CD14-positive monocyte (primary cell): ENCODE results near the gene DHX29. TPM values are rescaled to one million over a fixed set of nuclear protein-coding genes. Genes with fewer than 3 reads are reported as not detected.

ENCODE experiments used
- DNase-seq, 3 donors: peaks; one replicate each; pipeline ENCODE4 v3.0.0-alpha.2; 2011 to 2022
- H2AFZ ChIP-seq: 2 replicates; pipeline ENCODE4 v1.6.0; 2012; ENCODE audit warnings: mild to moderate bottlenecking, low read depth, low read length, inconsistent platforms; ENCODE audit not compliant: insufficient read depth, poor library complexity, severe bottlenecking
- H3K27ac ChIP-seq, 2 donors: 1 replicate in 1 of 2; 2 replicates in 1 of 2; pipeline ENCODE4 v1.5.1; 2012 to 2013; ENCODE audit warnings: low read length in 2 of 2, control low read depth in 1 of 2, inconsistent platforms in 1 of 2, low read depth in 1 of 2, mild to moderate bottlenecking in 1 of 2
- H3K27me3 ChIP-seq, 2 donors: one replicate each; pipeline versions ENCODE4 v1.6.0 to v1.6.1; 2011 to 2013; ENCODE audit warnings: low read length in 2 of 2; ENCODE audit not compliant: control insufficient read depth in 2 of 2, insufficient read depth in 2 of 2
- H3K36me3 ChIP-seq, 2 donors: replicated peaks in 1 of 2; 1 replicate in 1 of 2; 2 replicates in 1 of 2; pipeline versions ENCODE4 v1.5.1 to v1.6.1; 2012 to 2013; ENCODE audit warnings: low read length in 2 of 2, control low read depth in 1 of 2, inconsistent platforms in 1 of 2, mild to moderate bottlenecking in 1 of 2; ENCODE audit not compliant: insufficient read depth in 2 of 2, control insufficient read depth in 1 of 2
- H3K4me1 ChIP-seq, 2 donors: 1 replicate in 1 of 2; 2 replicates in 1 of 2; pipeline versions ENCODE4 v1.5.1 to v1.6.1; 2012 to 2013; ENCODE audit warnings: low read length in 2 of 2, control low read depth in 1 of 2, inconsistent platforms in 1 of 2, mild to moderate bottlenecking in 1 of 2, moderate library complexity in 1 of 2; ENCODE audit not compliant: insufficient read depth in 2 of 2, control insufficient read depth in 1 of 2
- H3K4me2 ChIP-seq: replicated peaks from 2 replicates; pipeline ENCODE3; 2012; ENCODE audit warnings: low read length, moderate library complexity, mild to moderate bottlenecking; ENCODE audit not compliant: poor library complexity, severe bottlenecking; ENCODE audit errors: extremely low read depth
- H3K4me3 ChIP-seq, 3 experiments: fragments of 200-600 bp in 1 of 3; sonication (generic) in 1 of 3; replicated peaks in 1 of 3; 1 replicate in 2 of 3; 2 replicates in 1 of 3; pipeline ENCODE4 v1.5.1; 2011 to 2013; ENCODE audit warnings: low read length in 3 of 3, mild to moderate bottlenecking in 3 of 3, control low read depth in 2 of 3, low read depth in 2 of 3, inconsistent platforms in 1 of 3, moderate library complexity in 1 of 3
- H3K79me2 ChIP-seq: 2 replicates; pipeline ENCODE4 v1.6.0; 2012; ENCODE audit warnings: mild to moderate bottlenecking, control low read depth, inconsistent platforms, low read length, moderate library complexity; ENCODE audit not compliant: insufficient read depth
- H3K9ac ChIP-seq: 2 replicates; pipeline ENCODE4 v1.6.0; 2017; ENCODE audit warnings: low read length, mild to moderate bottlenecking; ENCODE audit not compliant: insufficient read depth, poor library complexity, severe bottlenecking
- H3K9me3 ChIP-seq, 2 donors: replicated peaks in 1 of 2; 1 replicate in 1 of 2; 2 replicates in 1 of 2; pipeline versions ENCODE4 v1.5.1 to v1.6.1; 2012 to 2013; ENCODE audit warnings: low read length in 2 of 2, control low read depth in 1 of 2; ENCODE audit not compliant: control insufficient read depth in 1 of 2, insufficient read depth in 1 of 2
- H4K20me1 ChIP-seq: 2 replicates; pipeline ENCODE4 v1.6.0; 2012; ENCODE audit warnings: mild to moderate bottlenecking, low read length, control low read depth, moderate library complexity; ENCODE audit not compliant: insufficient read depth
- H3K27ac Mint-ChIP-seq, 7 donors: one replicate each; pipeline ENCODE4 v1.8.0; 2020; ENCODE audit warnings: mild to moderate bottlenecking in 7 of 7, mixed read lengths in 7 of 7, moderate library complexity in 6 of 7, inconsistent platforms in 2 of 7
- H3K27me3 Mint-ChIP-seq, 3 donors: one replicate each; pipeline ENCODE4 v1.8.0; 2021 to 2022; ENCODE audit warnings: low read depth in 3 of 3, mild to moderate bottlenecking in 3 of 3, mixed read lengths in 3 of 3, moderate library complexity in 3 of 3, inconsistent platforms in 1 of 3
- H3K36me3 Mint-ChIP-seq, 2 donors: one replicate each; pipeline ENCODE4 v1.8.0; 2020; ENCODE audit warnings: mixed read lengths in 2 of 2, inconsistent platforms in 1 of 2, mild to moderate bottlenecking in 1 of 2
- H3K4me1 Mint-ChIP-seq: one replicate; pipeline ENCODE4 v1.8.0; 2020; ENCODE audit warnings: mild to moderate bottlenecking, mixed read lengths
- H3K4me3 Mint-ChIP-seq, 2 donors: one replicate each; pipeline ENCODE4 v1.8.0; 2020; ENCODE audit warnings: mild to moderate bottlenecking in 2 of 2, mixed read lengths in 2 of 2, moderate library complexity in 1 of 2
- H3K9me3 Mint-ChIP-seq, 7 donors: one replicate each; pipeline ENCODE4 v1.8.0; 2020 to 2022; ENCODE audit warnings: mixed read lengths in 7 of 7, mild to moderate bottlenecking in 6 of 7, moderate library complexity in 6 of 7, inconsistent platforms in 2 of 7
- WGBS: methylation state at CpG from one replicate; pipeline ENCODE4 v1.1.5; 2013; ENCODE audit warnings: missing lambda C conversion rate; ENCODE audit not compliant: insufficient coverage; 5-methylcytosine and 5-hydroxymethylcytosine counted together
- intact Hi-C, 2 donors: fragments of 100-400 bp; cut with micrococcal nuclease; formaldehyde crosslinking; loops; one replicate each; pipeline versions ENCODE4 v1.15.0 to v1.15.1; 2023
- polyA plus RNA-seq, 3 donors: library from polyadenylated mRNA; depleted of rRNA in 1 of 3; unstranded in 2 of 3; stranded (reverse) in 1 of 3; fragments of 300-500 nt in 2 of 3; fragments of >200 nt in 1 of 3; fragmentation: Illumina TruSeq in 2 of 3; gene quantifications; 1 replicate in 2 of 3; 2 replicates in 1 of 3; pipeline ENCODE4 v1.2.3, GENCODE V29; 2012 to 2021
- TF ChIP-seq, protein P1 (sequence below): fragments of 200-600 bp; IDR thresholded peaks from one replicate; pipeline ENCODE4 v1.8.0; 2022; ENCODE audit warnings: antibody characterized with exemption, mild to moderate bottlenecking

Gene DHX29
- polyA plus RNA-seq, 3 donors = 5.2 to 15.9 (median 9.7) TPM

DNA sequence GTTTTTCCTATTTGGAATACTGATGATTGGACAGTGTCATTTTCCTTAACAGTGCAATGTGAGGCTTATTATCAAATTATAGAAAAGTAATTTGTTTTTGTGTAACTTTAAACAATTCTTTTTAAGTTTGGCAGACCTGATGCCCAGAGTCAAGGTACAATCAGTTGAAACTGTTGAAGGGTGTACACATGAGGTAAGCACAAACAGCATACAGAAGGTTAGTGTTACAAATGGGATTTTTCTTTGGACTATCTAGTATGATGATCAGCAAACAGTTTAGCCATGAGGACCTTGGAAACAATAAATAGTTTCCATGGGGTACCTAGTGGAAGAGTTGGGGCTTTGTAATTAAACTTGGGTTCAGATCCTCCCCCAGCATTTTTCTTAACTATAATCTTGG, 16.5 kb upstream of the DHX29 start:
- H3K4me1 Mint-ChIP-seq = no peaks in the 10 kb centered on the region
- DNase-seq = no peak
- Histone ChIP-seq H3K9ac (no peak overlapping the region), H3K4me1 (no peaks in the 10 kb centered on the region), H3K4me3 (no peak overlapping the region), H3K27me3 (no peaks in the 10 kb centered on the region), H3K79me2 (peaks cover 39% of the 10 kb centered on the region), H2AFZ (no peak overlapping the region), H3K27ac (no peak overlapping the region), H3K4me2 (no peak overlapping the region), H3K36me3 (peaks cover 43 to 54% of the 10 kb centered on the region in 2 donors), H3K9me3 (no peaks in the 10 kb centered on the region), H4K20me1 (peaks cover 28% of the 10 kb centered on the region)
- H3K27me3 Mint-ChIP-seq = no peaks in the 10 kb centered on the region
- no peak overlapping the region for H3K4me3 Mint-ChIP-seq
- TF ChIP-seq, protein P1, sequence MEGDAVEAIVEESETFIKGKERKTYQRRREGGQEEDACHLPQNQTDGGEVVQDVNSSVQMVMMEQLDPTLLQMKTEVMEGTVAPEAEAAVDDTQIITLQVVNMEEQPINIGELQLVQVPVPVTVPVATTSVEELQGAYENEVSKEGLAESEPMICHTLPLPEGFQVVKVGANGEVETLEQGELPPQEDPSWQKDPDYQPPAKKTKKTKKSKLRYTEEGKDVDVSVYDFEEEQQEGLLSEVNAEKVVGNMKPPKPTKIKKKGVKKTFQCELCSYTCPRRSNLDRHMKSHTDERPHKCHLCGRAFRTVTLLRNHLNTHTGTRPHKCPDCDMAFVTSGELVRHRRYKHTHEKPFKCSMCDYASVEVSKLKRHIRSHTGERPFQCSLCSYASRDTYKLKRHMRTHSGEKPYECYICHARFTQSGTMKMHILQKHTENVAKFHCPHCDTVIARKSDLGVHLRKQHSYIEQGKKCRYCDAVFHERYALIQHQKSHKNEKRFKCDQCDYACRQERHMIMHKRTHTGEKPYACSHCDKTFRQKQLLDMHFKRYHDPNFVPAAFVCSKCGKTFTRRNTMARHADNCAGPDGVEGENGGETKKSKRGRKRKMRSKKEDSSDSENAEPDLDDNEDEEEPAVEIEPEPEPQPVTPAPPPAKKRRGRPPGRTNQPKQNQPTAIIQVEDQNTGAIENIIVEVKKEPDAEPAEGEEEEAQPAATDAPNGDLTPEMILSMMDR = no peak
- peaks cover 36 to 53% of the 10 kb centered on the region in 2 donors for H3K36me3 Mint-ChIP-seq
- no peak overlapping the region for H3K27ac Mint-ChIP-seq
- intact Hi-C loops = no loop called here
- no peaks in the 10 kb centered on the region for H3K9me3 Mint-ChIP-seq

DNA sequence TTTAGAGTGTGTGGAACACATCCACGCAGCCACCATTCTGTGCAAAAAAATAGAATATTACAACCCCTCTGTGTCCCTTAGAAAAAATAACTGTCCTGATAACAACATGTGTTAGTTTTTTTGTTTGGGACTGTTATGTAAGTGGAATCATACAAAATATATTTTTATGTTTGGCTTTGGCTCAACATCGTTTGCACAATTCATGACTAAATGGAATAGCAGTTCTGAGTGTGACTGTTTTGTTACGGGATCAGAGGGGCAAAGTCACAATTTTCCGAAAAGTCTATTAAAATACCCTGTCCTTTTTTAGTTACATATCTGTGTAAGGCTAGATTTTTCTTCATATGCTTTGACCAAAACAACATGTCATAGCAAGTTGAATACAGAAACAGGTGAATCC, 13.1 kb upstream of the DHX29 start:
- intact Hi-C loops = no loop called here
- Mint-ChIP-seq H3K9me3 (peaks cover 0 to 8% (median 0%) of the 10 kb centered on the region in 7 donors), H3K27me3 (no peaks in the 10 kb centered on the region), H3K27ac (no peak overlapping the region), H3K4me3 (no peak overlapping the region), H3K36me3 (peaks cover 25 to 38% of the 10 kb centered on the region in 2 donors), H3K4me1 (peaks cover 13% of the 10 kb centered on the region)
- Histone ChIP-seq H3K27me3 (no peaks in the 10 kb centered on the region), H3K4me3 (no peak overlapping the region), H3K79me2 (peaks cover 72% of the 10 kb centered on the region), H3K9me3 (no peaks in the 10 kb centered on the region), H3K4me1 (peaks cover 0 to 2% of the 10 kb centered on the region in 2 donors), H3K4me2 (no peak overlapping the region), H3K36me3 (peaks cover 13 to 25% of the 10 kb centered on the region in 2 donors), H2AFZ (no peak overlapping the region), H4K20me1 (peaks cover 55% of the 10 kb centered on the region), H3K9ac (no peak overlapping the region), H3K27ac (no peak overlapping the region)
- TF ChIP-seq, protein P1 = no peak
- DNase-seq = no peak
- WGBS = no CpG with 5 or more reads among the region's 4 CpGs
